Esophagus muscularis mucosa (tissue), 4 donors: ENCODE measurements around the gene ZNF439. TPM values are rescaled to one million over a fixed set of nuclear protein-coding genes. Genes with fewer than 3 reads are reported as not detected.

Experiments
- total RNA-seq, 4 donors: library from RNA; depleted of rRNA; stranded (reverse); fragments of >200 nt; gene quantifications; one replicate each; pipeline versions ENCODE4 v1.1.0 to v1.2.1, GENCODE V29; 2016

The ZNF439 gene
- total RNA-seq, 4 donors from 2014 or later: 6.5 to 9.1 (median 7.1) TPM

Other genes starting within 250 kb of the ZNF439 start
- gene ZNF823, start 109.8 kb upstream of the ZNF439 start, total RNA-seq: 1 to 10 TPM; 3.1 to 6.7 (median 5.0) TPM
- 1 to 10 TPM; 5.6 to 7.9 (median 6.5) TPM for gene ZNF441, start 81.7 kb upstream of the ZNF439 start, total RNA-seq
- 1 to 10 TPM; 2.5 to 4.5 (median 3.7) TPM for gene ZNF491, start 50.2 kb upstream of the ZNF439 start, total RNA-seq
- gene ZNF440, start 34.5 kb upstream of the ZNF439 start, total RNA-seq: 1 to 10 TPM; 5.5 to 6.9 (median 6.3) TPM
- gene ZNF69, start 39.1 kb downstream of the ZNF439 start, total RNA-seq: 1 to 10 TPM; 3.8 to 8.2 (median 6.9) TPM
- 10 to 100 TPM in 2 of 4 donors, 1 to 10 TPM in 2; 7.6 to 12.0 (median 9.5) TPM for gene ZNF700, start 76.4 kb downstream of the ZNF439 start, total RNA-seq
- gene ZNF763, start 116.3 kb downstream of the ZNF439 start, total RNA-seq: 1 to 10 TPM; 3.3 to 7.5 (median 4.8) TPM
- gene ZNF433, start 187.0 kb downstream of the ZNF439 start, total RNA-seq: 1 to 10 TPM; 3.0 to 5.4 (median 4.4) TPM
- 1 to 10 TPM in 1 of 4 donors, under 1 TPM in 3; 0.17 to 1.5 (median 0.43) TPM for gene ZNF878, start 204.2 kb downstream of the ZNF439 start, total RNA-seq
- 10 to 100 TPM in 1 of 4 donors, 1 to 10 TPM in 3; 6.5 to 10.1 (median 8.3) TPM for gene ZNF844, start 216.0 kb downstream of the ZNF439 start, total RNA-seq